HepG2 (cell line): ENCODE results near the gene DDX20. TPM values are rescaled to one million over a fixed set of nuclear protein-coding genes. Genes with fewer than 3 reads are reported as not detected.

Experiments used
- ARHGAP35 ChIP-seq: sonication (generic); formaldehyde crosslinking; IDR thresholded peaks from 2 replicates; pipeline ENCODE4 v1.9.0; 2022; ENCODE audit warnings: mild to moderate bottlenecking, inconsistent platforms, moderate library complexity, missing genetic modification reagents, borderline replicate concordance
- NFIB ChIP-seq: sonication (generic); formaldehyde crosslinking; IDR thresholded peaks from 2 replicates; pipeline ENCODE4 v1.9.0; 2021; ENCODE audit warnings: missing genetic modification reagents, mild to moderate bottlenecking, borderline replicate concordance
- SNAPC2 ChIP-seq: sonication (generic); formaldehyde crosslinking; IDR thresholded peaks from 2 replicates; pipeline ENCODE4 v1.8.1; 2022; ENCODE audit warnings: mild to moderate bottlenecking, missing genetic modification reagents
- YEATS4 ChIP-seq: sonication (generic); formaldehyde crosslinking; IDR thresholded peaks from 2 replicates; pipeline ENCODE4 v1.4.0; 2020; ENCODE audit warnings: missing genetic modification reagents, borderline replicate concordance
- ZNF124 ChIP-seq: sonication (generic); formaldehyde crosslinking; IDR thresholded peaks from 2 replicates; pipeline ENCODE4 v1.4.0; 2020; ENCODE audit warnings: missing genetic modification reagents
- ZNF138 ChIP-seq: sonication (generic); formaldehyde crosslinking; IDR thresholded peaks from 2 replicates; pipeline ENCODE4 v1.5.0; 2020; ENCODE audit warnings: mild to moderate bottlenecking, low read depth, missing genetic modification reagents
- ZNF232 ChIP-seq: sonication (generic); formaldehyde crosslinking; IDR thresholded peaks from 2 replicates; pipeline ENCODE4 v1.4.0; 2020; ENCODE audit warnings: missing genetic modification reagents, borderline replicate concordance
- ZNF329 ChIP-seq: sonication (generic); formaldehyde crosslinking; IDR thresholded peaks from 2 replicates; pipeline ENCODE4 v1.9.0; 2021; ENCODE audit warnings: low read depth, mild to moderate bottlenecking, missing genetic modification reagents
- ZNF337 ChIP-seq: sonication (generic); formaldehyde crosslinking; IDR thresholded peaks from 2 replicates; pipeline ENCODE4 v1.5.1; 2020; ENCODE audit warnings: missing genetic modification reagents, low read depth, mild to moderate bottlenecking, borderline replicate concordance
- ZNF614 ChIP-seq: IDR thresholded peaks from 2 replicates; pipeline ENCODE4 v1.6.1; 2018; ENCODE audit warnings: missing biosample characterization, missing genetic modification reagents, inconsistent platforms, borderline replicate concordance
- polyA plus RNA-seq, 8 experiments: library from polyadenylated mRNA; depleted of rRNA in 3 of 8; stranded (reverse) in 7 of 8; unstranded in 1 of 8; fragments of >200 nt; fragmentation: Illumina TruSeq in 4 of 8; extraction: Trizol in 4 of 8; gene quantifications; 2 replicates each; pipeline versions ENCODE4 v1.2.1 to v1.2.3, GENCODE V29; 2011 to 2016; ENCODE audit warnings: low read depth in 4 of 8, missing spikeins in 1 of 8, mixed read lengths in 1 of 8; ENCODE audit not compliant: insufficient read depth in 1 of 8
- total RNA-seq, 5 experiments: library from RNA; depleted of rRNA; stranded (reverse); fragments of >200 nt; fragmentation: Illumina TruSeq; extraction: Trizol; gene quantifications; 2 replicates each; pipeline ENCODE4 v1.2.3, GENCODE V29; 2016; ENCODE audit warnings: low read depth in 1 of 5
- TF ChIP-seq, protein P1 (sequence below): sonication (generic); formaldehyde crosslinking; IDR thresholded peaks from 2 replicates; pipeline ENCODE4 v1.8.1; 2023; ENCODE audit warnings: mild to moderate bottlenecking, missing genetic modification reagents, borderline replicate concordance
- TF ChIP-seq, protein P2 (sequence below): sonication (generic); formaldehyde crosslinking; IDR thresholded peaks from 2 replicates; pipeline ENCODE4 v1.9.0; 2022; ENCODE audit warnings: missing genetic modification reagents, mild to moderate bottlenecking, borderline replicate concordance
- TF ChIP-seq, protein P3 (sequence below): sonication (generic); formaldehyde crosslinking; conservative IDR thresholded peaks from 2 replicates; pipeline ENCODE4 v1.4.0; 2020; ENCODE audit warnings: mild to moderate bottlenecking, missing genetic modification reagents, moderate library complexity
- TF ChIP-seq, protein P4 (sequence below): sonication (generic); formaldehyde crosslinking; conservative IDR thresholded peaks from 2 replicates; pipeline ENCODE4 v1.8.0; 2022; ENCODE audit warnings: low read depth, missing genetic modification reagents
- TF ChIP-seq, protein P5 (sequence below), 2 experiments: sonication (generic) in 1 of 2; formaldehyde crosslinking in 1 of 2; IDR thresholded peaks; 2 replicates each; pipeline versions ENCODE4 v1.4.0 to v1.6.1; 2016 to 2020; ENCODE audit warnings: borderline replicate concordance in 1 of 2, low read depth in 1 of 2, mild to moderate bottlenecking in 1 of 2, missing genetic modification reagents in 1 of 2

Gene DDX20
- total and polyA plus RNA-seq, 2 of the 13 experiments (the other 11 are each of a cell fraction or from before 2014, with no cell fraction given), result 4.0 to 14.3 TPM

DNA sequence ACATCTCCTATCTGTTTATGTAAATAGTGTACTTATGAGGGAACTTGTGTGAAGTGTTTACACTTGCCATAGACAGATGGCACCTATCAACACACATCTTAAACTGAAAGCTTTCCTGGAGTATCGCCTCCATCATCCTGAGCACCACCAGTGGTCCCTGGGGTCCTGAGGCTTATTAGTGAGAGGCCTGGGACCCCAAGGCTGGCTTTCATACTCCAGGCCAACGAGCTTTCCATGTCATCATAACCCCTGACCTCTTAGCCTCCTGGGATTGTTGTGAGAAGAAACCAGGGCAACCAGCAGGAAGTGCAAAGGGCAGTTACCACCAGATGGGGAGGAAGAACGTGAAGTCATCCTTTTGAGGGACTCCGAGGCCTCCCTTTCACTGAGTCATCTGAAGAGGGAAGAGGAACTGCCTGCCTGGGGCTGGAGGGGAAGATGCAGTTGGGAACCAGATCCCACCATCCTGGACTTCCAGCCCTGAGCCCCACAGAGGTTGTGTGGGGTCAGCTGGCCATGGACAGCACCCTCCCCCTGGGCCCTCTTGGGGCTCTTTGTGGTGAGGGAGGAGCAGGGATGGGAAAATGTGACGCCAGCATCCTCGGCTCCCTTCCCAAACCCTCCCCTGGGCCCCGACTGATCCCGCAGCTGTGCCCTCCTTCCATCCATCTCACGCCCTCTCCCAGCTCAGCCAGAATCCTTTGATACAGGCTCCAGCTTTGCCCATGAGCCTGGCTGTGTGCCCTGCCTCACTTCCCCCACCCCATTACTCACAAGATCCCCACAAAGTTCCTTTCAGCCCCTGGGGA, 22.3 kb upstream of the DDX20 start (continued):
- TF ChIP-seq SNAPC2 (no peak), ZNF138 (CRISPR knock-in tag) (no peak), ZNF614 (CRISPR knock-in tag) (no peak), YEATS4 (CRISPR knock-in tag) (no peak), NFIB (CRISPR knock-in tag) (no peak), ZNF337 (no peak; the same call in 1 of the 2 replicates), ZNF124 (CRISPR knock-in tag) (no peak), ARHGAP35 (CRISPR knock-in tag) (no peak), ZNF232 (no peak), ZNF329 (CRISPR knock-in tag) (no peak)
- TF ChIP-seq, protein P1, sequence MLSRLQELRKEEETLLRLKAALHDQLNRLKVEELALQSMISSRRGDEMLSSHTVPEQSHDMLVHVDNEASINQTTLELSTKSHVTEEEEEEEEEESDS, result no peak
- TF ChIP-seq, protein P2, sequence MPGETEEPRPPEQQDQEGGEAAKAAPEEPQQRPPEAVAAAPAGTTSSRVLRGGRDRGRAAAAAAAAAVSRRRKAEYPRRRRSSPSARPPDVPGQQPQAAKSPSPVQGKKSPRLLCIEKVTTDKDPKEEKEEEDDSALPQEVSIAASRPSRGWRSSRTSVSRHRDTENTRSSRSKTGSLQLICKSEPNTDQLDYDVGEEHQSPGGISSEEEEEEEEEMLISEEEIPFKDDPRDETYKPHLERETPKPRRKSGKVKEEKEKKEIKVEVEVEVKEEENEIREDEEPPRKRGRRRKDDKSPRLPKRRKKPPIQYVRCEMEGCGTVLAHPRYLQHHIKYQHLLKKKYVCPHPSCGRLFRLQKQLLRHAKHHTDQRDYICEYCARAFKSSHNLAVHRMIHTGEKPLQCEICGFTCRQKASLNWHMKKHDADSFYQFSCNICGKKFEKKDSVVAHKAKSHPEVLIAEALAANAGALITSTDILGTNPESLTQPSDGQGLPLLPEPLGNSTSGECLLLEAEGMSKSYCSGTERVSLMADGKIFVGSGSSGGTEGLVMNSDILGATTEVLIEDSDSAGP, result peak; percentile 31; the same call in 1 of the 2 replicates
- TF ChIP-seq, protein P3, sequence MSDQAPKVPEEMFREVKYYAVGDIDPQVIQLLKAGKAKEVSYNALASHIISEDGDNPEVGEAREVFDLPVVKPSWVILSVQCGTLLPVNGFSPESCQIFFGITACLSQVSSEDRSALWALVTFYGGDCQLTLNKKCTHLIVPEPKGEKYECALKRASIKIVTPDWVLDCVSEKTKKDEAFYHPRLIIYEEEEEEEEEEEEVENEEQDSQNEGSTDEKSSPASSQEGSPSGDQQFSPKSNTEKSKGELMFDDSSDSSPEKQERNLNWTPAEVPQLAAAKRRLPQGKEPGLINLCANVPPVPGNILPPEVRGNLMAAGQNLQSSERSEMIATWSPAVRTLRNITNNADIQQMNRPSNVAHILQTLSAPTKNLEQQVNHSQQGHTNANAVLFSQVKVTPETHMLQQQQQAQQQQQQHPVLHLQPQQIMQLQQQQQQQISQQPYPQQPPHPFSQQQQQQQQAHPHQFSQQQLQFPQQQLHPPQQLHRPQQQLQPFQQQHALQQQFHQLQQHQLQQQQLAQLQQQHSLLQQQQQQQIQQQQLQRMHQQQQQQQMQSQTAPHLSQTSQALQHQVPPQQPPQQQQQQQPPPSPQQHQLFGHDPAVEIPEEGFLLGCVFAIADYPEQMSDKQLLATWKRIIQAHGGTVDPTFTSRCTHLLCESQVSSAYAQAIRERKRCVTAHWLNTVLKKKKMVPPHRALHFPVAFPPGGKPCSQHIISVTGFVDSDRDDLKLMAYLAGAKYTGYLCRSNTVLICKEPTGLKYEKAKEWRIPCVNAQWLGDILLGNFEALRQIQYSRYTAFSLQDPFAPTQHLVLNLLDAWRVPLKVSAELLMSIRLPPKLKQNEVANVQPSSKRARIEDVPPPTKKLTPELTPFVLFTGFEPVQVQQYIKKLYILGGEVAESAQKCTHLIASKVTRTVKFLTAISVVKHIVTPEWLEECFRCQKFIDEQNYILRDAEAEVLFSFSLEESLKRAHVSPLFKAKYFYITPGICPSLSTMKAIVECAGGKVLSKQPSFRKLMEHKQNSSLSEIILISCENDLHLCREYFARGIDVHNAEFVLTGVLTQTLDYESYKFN (CRISPR knock-in tag), result peak; percentile 92
- TF ChIP-seq, protein P4, sequence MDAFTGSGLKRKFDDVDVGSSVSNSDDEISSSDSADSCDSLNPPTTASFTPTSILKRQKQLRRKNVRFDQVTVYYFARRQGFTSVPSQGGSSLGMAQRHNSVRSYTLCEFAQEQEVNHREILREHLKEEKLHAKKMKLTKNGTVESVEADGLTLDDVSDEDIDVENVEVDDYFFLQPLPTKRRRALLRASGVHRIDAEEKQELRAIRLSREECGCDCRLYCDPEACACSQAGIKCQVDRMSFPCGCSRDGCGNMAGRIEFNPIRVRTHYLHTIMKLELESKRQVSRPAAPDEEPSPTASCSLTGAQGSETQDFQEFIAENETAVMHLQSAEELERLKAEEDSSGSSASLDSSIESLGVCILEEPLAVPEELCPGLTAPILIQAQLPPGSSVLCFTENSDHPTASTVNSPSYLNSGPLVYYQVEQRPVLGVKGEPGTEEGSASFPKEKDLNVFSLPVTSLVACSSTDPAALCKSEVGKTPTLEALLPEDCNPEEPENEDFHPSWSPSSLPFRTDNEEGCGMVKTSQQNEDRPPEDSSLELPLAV (CRISPR knock-in tag), result no peak
- TF ChIP-seq, protein P5, sequence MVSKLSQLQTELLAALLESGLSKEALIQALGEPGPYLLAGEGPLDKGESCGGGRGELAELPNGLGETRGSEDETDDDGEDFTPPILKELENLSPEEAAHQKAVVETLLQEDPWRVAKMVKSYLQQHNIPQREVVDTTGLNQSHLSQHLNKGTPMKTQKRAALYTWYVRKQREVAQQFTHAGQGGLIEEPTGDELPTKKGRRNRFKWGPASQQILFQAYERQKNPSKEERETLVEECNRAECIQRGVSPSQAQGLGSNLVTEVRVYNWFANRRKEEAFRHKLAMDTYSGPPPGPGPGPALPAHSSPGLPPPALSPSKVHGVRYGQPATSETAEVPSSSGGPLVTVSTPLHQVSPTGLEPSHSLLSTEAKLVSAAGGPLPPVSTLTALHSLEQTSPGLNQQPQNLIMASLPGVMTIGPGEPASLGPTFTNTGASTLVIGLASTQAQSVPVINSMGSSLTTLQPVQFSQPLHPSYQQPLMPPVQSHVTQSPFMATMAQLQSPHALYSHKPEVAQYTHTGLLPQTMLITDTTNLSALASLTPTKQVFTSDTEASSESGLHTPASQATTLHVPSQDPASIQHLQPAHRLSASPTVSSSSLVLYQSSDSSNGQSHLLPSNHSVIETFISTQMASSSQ (IDR thresholded peaks at IDR 0.05; ENCODE audit: low read depth), result no peak
- TF ChIP-seq, protein P5 (CRISPR knock-in tag; IDR thresholded peaks at IDR 0.05; ENCODE audit: borderline replicate concordance), result no peak
